HG03103 (cell line): ENCODE measurements around the gene SRSF9.

Source experiments
- ATAC-seq: cut with Tn5 transposase; IDR thresholded peaks from one replicate; pipeline ENCODE4 v1.9.1; 2021; ENCODE audit warnings: low read depth; ENCODE audit not compliant: unreplicated experiment

SRSF9 gene

GRCh38 chr12:120413901-120414695 is 55.5 kb downstream of the SRSF9 start:
- no peak for ATAC-seq

- no peak for ATAC-seq
These were observed 57.1 kb downstream of the SRSF9 start for GRCh38 chr12:120412421-120412820.
